ENCODE data around the gene MIDN.

- TF ChIP-seq CTCF (IDR thresholded peaks at IDR 0.05; ENCODE audit: low read length) (no peak), EZH2 (IDR thresholded peaks at IDR 0.05; ENCODE audit: borderline replicate concordance, low read length) (no peak)
Observed at GRCh38 chr19:1259206-1259875, 11.0 kb downstream of the MIDN start.
